ENCODE data around the gene LRIT2.

Gene LRIT2

GRCh38 chr10:84232376-84232775 lies 7.0 kb upstream of the LRIT2 start:
- TF ChIP-seq POLR2A (IDR thresholded peaks at IDR 0.05; ENCODE audit: low read depth, low read length): no peak

GRCh38 chr10:84230359-84230758 lies 5.0 kb upstream of the LRIT2 start:
- DNase-seq (ENCODE audit: insufficient read length, low spot score) (no peak), FAIRE-seq (no peak)
- no peak for TF ChIP-seq POLR2A (IDR thresholded peaks at IDR 0.05; ENCODE audit: low read depth, low read length)

More at GRCh38 chr10:84232376-84232775, 7.0 kb upstream of the LRIT2 start:
- FAIRE-seq: no peak
- no peak for DNase-seq (ENCODE audit: insufficient read length, low spot score)

- FAIRE-seq (no peak), DNase-seq (ENCODE audit: insufficient read length, low spot score) (no peak)
- no peak for TF ChIP-seq POLR2A (IDR thresholded peaks at IDR 0.05; ENCODE audit: low read depth, low read length)
These were observed 2.5 kb upstream of the LRIT2 start for GRCh38 chr10:84227810-84228209.

- DNase-seq (ENCODE audit: insufficient read length, low spot score) (no peak), FAIRE-seq (no peak)
- TF ChIP-seq POLR2A (IDR thresholded peaks at IDR 0.05; ENCODE audit: low read depth, low read length): no peak
These were observed 1.3 kb upstream of the LRIT2 start for GRCh38 chr10:84226616-84227015.

GRCh38 chr10:84224411-84225028 lies 824 bp downstream of the LRIT2 start:
- DNase-seq (ENCODE audit: insufficient read length, low spot score) (no peak), FAIRE-seq (no peak)

GRCh38 chr10:84221916-84222315 lies 3.4 kb downstream of the LRIT2 start:
- no peak for FAIRE-seq
- no peak for DNase-seq (ENCODE audit: insufficient read length, low spot score)

More at GRCh38 chr10:84224411-84225028, 824 bp downstream of the LRIT2 start:
- TF ChIP-seq POLR2A (IDR thresholded peaks at IDR 0.05; ENCODE audit: low read depth, low read length): no peak

GRCh38 chr10:84217746-84218145 lies 7.6 kb downstream of the LRIT2 start:
- TF ChIP-seq POLR2A (IDR thresholded peaks at IDR 0.05; ENCODE audit: low read depth, low read length): no peak
- DNase-seq (ENCODE audit: insufficient read length, low spot score) (no peak), FAIRE-seq (no peak)

More at GRCh38 chr10:84221916-84222315, 3.4 kb downstream of the LRIT2 start:
- TF ChIP-seq POLR2A (IDR thresholded peaks at IDR 0.05; ENCODE audit: low read depth, low read length): no peak

GRCh38 chr10:84216834-84217233 lies 8.5 kb downstream of the LRIT2 start:
- no peak for DNase-seq (ENCODE audit: insufficient read length, low spot score)
- no peak for FAIRE-seq
- TF ChIP-seq POLR2A (IDR thresholded peaks at IDR 0.05; ENCODE audit: low read depth, low read length): no peak

- FAIRE-seq (no peak), DNase-seq (ENCODE audit: insufficient read length, low spot score) (no peak)
These were observed 10.6 kb downstream of the LRIT2 start for GRCh38 chr10:84214612-84215235.

GRCh38 chr10:84214046-84214572 lies 11.2 kb downstream of the LRIT2 start:
- DNase-seq (ENCODE audit: insufficient read length, low spot score) (no peak), FAIRE-seq (no peak)
- no peak for TF ChIP-seq POLR2A (IDR thresholded peaks at IDR 0.05; ENCODE audit: low read depth, low read length)

More at GRCh38 chr10:84214612-84215235, 10.6 kb downstream of the LRIT2 start:
- no peak for TF ChIP-seq POLR2A (IDR thresholded peaks at IDR 0.05; ENCODE audit: low read depth, low read length)

GRCh38 chr10:84213076-84213475 lies 12.3 kb downstream of the LRIT2 start:
- no peak for FAIRE-seq
- no peak for DNase-seq (ENCODE audit: insufficient read length, low spot score)

GRCh38 chr10:84212014-84212413 lies 13.3 kb downstream of the LRIT2 start:
- no peak for FAIRE-seq

More at GRCh38 chr10:84213076-84213475, 12.3 kb downstream of the LRIT2 start:
- no peak for TF ChIP-seq POLR2A (IDR thresholded peaks at IDR 0.05; ENCODE audit: low read depth, low read length)

GRCh38 chr10:84211566-84211965 lies 13.8 kb downstream of the LRIT2 start:
- TF ChIP-seq POLR2A (IDR thresholded peaks at IDR 0.05; ENCODE audit: low read depth, low read length): no peak
- no peak for FAIRE-seq
- no peak for DNase-seq (ENCODE audit: insufficient read length, low spot score)

More at GRCh38 chr10:84212014-84212413, 13.3 kb downstream of the LRIT2 start:
- no peak for DNase-seq (ENCODE audit: insufficient read length, low spot score)
- no peak for TF ChIP-seq POLR2A (IDR thresholded peaks at IDR 0.05; ENCODE audit: low read depth, low read length)

GRCh38 chr10:84208023-84208422 lies 17.3 kb downstream of the LRIT2 start:
- no peak for TF ChIP-seq POLR2A (IDR thresholded peaks at IDR 0.05; ENCODE audit: low read depth, low read length)
- DNase-seq (ENCODE audit: insufficient read length, low spot score): no peak
- FAIRE-seq: no peak

Measured in H54 (cell line).